Duodenal mucosa (tissue), 2 donors: ENCODE data around the gene MMP19.

Source experiments
- H3K27ac ChIP-seq: one replicate; pipeline ENCODE4 v1.7.0; 2013; ENCODE audit warnings: low read depth, low read length
- H3K27me3 ChIP-seq, 2 donors: one replicate each; pipeline ENCODE4 v1.7.0; 2013; ENCODE audit warnings: low read length in 2 of 2, control low read depth in 1 of 2; ENCODE audit not compliant: insufficient read depth in 2 of 2, control insufficient read depth in 1 of 2
- H3K36me3 ChIP-seq, 2 donors: one replicate each; pipeline ENCODE4 v1.7.0; 2013; ENCODE audit warnings: low read length in 2 of 2, control low read depth in 1 of 2; ENCODE audit not compliant: insufficient read depth in 2 of 2, control insufficient read depth in 1 of 2
- H3K4me1 ChIP-seq, 2 donors: one replicate each; pipeline ENCODE4 v1.7.0; 2013; ENCODE audit warnings: low read length in 2 of 2, control low read depth in 1 of 2; ENCODE audit not compliant: insufficient read depth in 2 of 2, control insufficient read depth in 1 of 2
- H3K4me3 ChIP-seq, 2 donors: one replicate each; pipeline ENCODE4 v1.7.0; 2013; ENCODE audit warnings: low read length in 2 of 2, low read depth in 1 of 2
- H3K9ac ChIP-seq, 2 donors: one replicate each; pipeline ENCODE4 v1.7.0; 2013; ENCODE audit warnings: low read length in 2 of 2, low read depth in 1 of 2
- H3K9me3 ChIP-seq, 2 donors: one replicate each; pipeline ENCODE4 v1.7.0; 2013; ENCODE audit warnings: low read length in 2 of 2, control low read depth in 1 of 2; ENCODE audit not compliant: control insufficient read depth in 1 of 2

The MMP19 gene

GRCh38 chr12:55862286-55862685 lies 19.6 kb upstream of the MMP19 start:
- Histone ChIP-seq H3K36me3 (no peaks in the 10 kb centered on the region), H3K27me3 (no peaks in the 10 kb centered on the region), H3K4me3 (no peak overlapping the region), H3K4me1 (no peaks in the 10 kb centered on the region), H3K27ac (no peak overlapping the region), H3K9ac (no peak overlapping the region), H3K9me3 (peaks cover 2 to 4% of the 10 kb centered on the region in 2 donors)

- H3K4me1 ChIP-seq: no peaks in the 10 kb centered on the region
- no peak overlapping the region for H3K27ac ChIP-seq
- H3K4me3 ChIP-seq: no peak overlapping the region
Measured at GRCh38 chr12:55861871-55862270, 19.1 kb upstream of the MMP19 start.

GRCh38 chr12:55861396-55861795 lies 18.7 kb upstream of the MMP19 start:
- Histone ChIP-seq H3K9me3 (peaks cover 2 to 4% of the 10 kb centered on the region in 2 donors), H3K4me3 (no peak overlapping the region), H3K27me3 (no peaks in the 10 kb centered on the region), H3K27ac (no peak overlapping the region), H3K36me3 (no peaks in the 10 kb centered on the region), H3K9ac (no peak overlapping the region), H3K4me1 (no peaks in the 10 kb centered on the region)

More at GRCh38 chr12:55861871-55862270, 19.1 kb upstream of the MMP19 start:
- Histone ChIP-seq H3K9ac (no peak overlapping the region), H3K27me3 (no peaks in the 10 kb centered on the region), H3K36me3 (no peaks in the 10 kb centered on the region), H3K9me3 (peaks cover 2 to 4% of the 10 kb centered on the region in 2 donors)

GRCh38 chr12:55852740-55853139 lies 10.0 kb upstream of the MMP19 start:
- H3K4me3 ChIP-seq: no peak overlapping the region
- no peaks in the 10 kb centered on the region for H3K27me3 ChIP-seq
- no peak overlapping the region for H3K27ac ChIP-seq
- no peaks in the 10 kb centered on the region for H3K4me1 ChIP-seq
- no peaks in the 10 kb centered on the region for H3K36me3 ChIP-seq
- no peaks in the 10 kb centered on the region for H3K9me3 ChIP-seq
- no peak overlapping the region for H3K9ac ChIP-seq

- no peaks in the 10 kb centered on the region for H3K36me3 ChIP-seq
- no peak overlapping the region for H3K27ac ChIP-seq
- H3K9me3 ChIP-seq: no peaks in the 10 kb centered on the region
- no peaks in the 10 kb centered on the region for H3K27me3 ChIP-seq
- H3K9ac ChIP-seq: no peak overlapping the region
- H3K4me1 ChIP-seq: no peaks in the 10 kb centered on the region
- H3K4me3 ChIP-seq: no peak overlapping the region
Measured at GRCh38 chr12:55850893-55851292, 8.2 kb upstream of the MMP19 start.

- Histone ChIP-seq H3K36me3 (no peaks in the 10 kb centered on the region), H3K4me1 (no peaks in the 10 kb centered on the region), H3K9me3 (no peaks in the 10 kb centered on the region), H3K27ac (no peak overlapping the region), H3K9ac (no peak overlapping the region), H3K27me3 (no peaks in the 10 kb centered on the region), H3K4me3 (no peak overlapping the region)
Measured at GRCh38 chr12:55850401-55850800, 7.7 kb upstream of the MMP19 start.

- Histone ChIP-seq H3K9ac (no peak overlapping the region), H3K4me3 (no peak overlapping the region), H3K4me1 (no peaks in the 10 kb centered on the region), H3K27me3 (no peaks in the 10 kb centered on the region), H3K36me3 (no peaks in the 10 kb centered on the region), H3K27ac (no peak overlapping the region), H3K9me3 (no peaks in the 10 kb centered on the region)
Measured at GRCh38 chr12:55849616-55850343, 7.0 kb upstream of the MMP19 start.

- H3K9ac ChIP-seq: no peak overlapping the region
- no peak overlapping the region for H3K4me3 ChIP-seq
Measured at GRCh38 chr12:55847603-55848291, 5.0 kb upstream of the MMP19 start.

GRCh38 chr12:55847033-55847432 lies 4.3 kb upstream of the MMP19 start:
- Histone ChIP-seq H3K9ac (no peak overlapping the region), H3K4me1 (no peaks in the 10 kb centered on the region), H3K27me3 (no peaks in the 10 kb centered on the region), H3K36me3 (no peaks in the 10 kb centered on the region), H3K9me3 (no peaks in the 10 kb centered on the region), H3K4me3 (no peak overlapping the region), H3K27ac (peak overlapping the region; percentile 78)

More at GRCh38 chr12:55847603-55848291, 5.0 kb upstream of the MMP19 start:
- Histone ChIP-seq H3K9me3 (no peaks in the 10 kb centered on the region), H3K36me3 (no peaks in the 10 kb centered on the region), H3K27ac (peak overlapping the region; percentile 78), H3K4me1 (no peaks in the 10 kb centered on the region), H3K27me3 (no peaks in the 10 kb centered on the region)

- no peak overlapping the region for H3K4me3 ChIP-seq
- no peaks in the 10 kb centered on the region for H3K36me3 ChIP-seq
- no peaks in the 10 kb centered on the region for H3K27me3 ChIP-seq
- no peaks in the 10 kb centered on the region for H3K4me1 ChIP-seq
- H3K9ac ChIP-seq: no peak overlapping the region
- H3K9me3 ChIP-seq: no peaks in the 10 kb centered on the region
- no peak overlapping the region for H3K27ac ChIP-seq
Measured at GRCh38 chr12:55845785-55846496, 3.2 kb upstream of the MMP19 start.
